Duodenal mucosa (tissue), 2 donors: Measurements from ENCODE around the gene CD79B.

ENCODE experiments used
- H3K27ac ChIP-seq: one replicate; pipeline ENCODE4 v1.7.0; 2013; ENCODE audit warnings: low read depth, low read length
- H3K27me3 ChIP-seq, 2 donors: one replicate each; pipeline ENCODE4 v1.7.0; 2013; ENCODE audit warnings: low read length in 2 of 2, control low read depth in 1 of 2; ENCODE audit not compliant: insufficient read depth in 2 of 2, control insufficient read depth in 1 of 2
- H3K36me3 ChIP-seq, 2 donors: one replicate each; pipeline ENCODE4 v1.7.0; 2013; ENCODE audit warnings: low read length in 2 of 2, control low read depth in 1 of 2; ENCODE audit not compliant: insufficient read depth in 2 of 2, control insufficient read depth in 1 of 2
- H3K4me1 ChIP-seq, 2 donors: one replicate each; pipeline ENCODE4 v1.7.0; 2013; ENCODE audit warnings: low read length in 2 of 2, control low read depth in 1 of 2; ENCODE audit not compliant: insufficient read depth in 2 of 2, control insufficient read depth in 1 of 2
- H3K4me3 ChIP-seq, 2 donors: one replicate each; pipeline ENCODE4 v1.7.0; 2013; ENCODE audit warnings: low read length in 2 of 2, low read depth in 1 of 2
- H3K9ac ChIP-seq, 2 donors: one replicate each; pipeline ENCODE4 v1.7.0; 2013; ENCODE audit warnings: low read length in 2 of 2, low read depth in 1 of 2
- H3K9me3 ChIP-seq, 2 donors: one replicate each; pipeline ENCODE4 v1.7.0; 2013; ENCODE audit warnings: low read length in 2 of 2, control low read depth in 1 of 2; ENCODE audit not compliant: control insufficient read depth in 1 of 2

Gene CD79B

DNA sequence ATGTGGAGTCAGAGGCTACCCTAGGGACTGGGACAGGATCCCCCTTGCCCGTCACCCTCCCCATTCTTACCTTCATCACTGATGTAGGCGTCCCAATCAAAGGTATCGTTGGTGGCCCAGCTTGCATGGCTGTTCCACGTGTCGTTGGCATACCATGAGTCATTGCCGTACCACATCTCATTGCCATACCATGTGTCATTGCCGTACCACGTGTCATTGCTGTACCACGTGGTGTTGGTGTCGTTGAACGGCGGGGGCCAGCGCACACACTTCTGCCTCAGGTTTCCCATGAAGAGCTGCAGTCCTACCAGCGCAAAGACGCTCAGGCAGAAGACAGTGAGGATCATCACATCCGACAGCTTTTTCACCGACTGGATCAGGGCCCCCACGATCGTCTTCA lies 35.8 kb upstream of the CD79B start:
- H3K9ac ChIP-seq, result no peak overlapping the region
- no peaks in the 10 kb centered on the region for H3K36me3 ChIP-seq
- H3K4me3 ChIP-seq, result no peak overlapping the region
- no peaks in the 10 kb centered on the region for H3K9me3 ChIP-seq
- H3K4me1 ChIP-seq, result no peaks in the 10 kb centered on the region
- no peaks in the 10 kb centered on the region for H3K27me3 ChIP-seq
- no peak overlapping the region for H3K27ac ChIP-seq

DNA sequence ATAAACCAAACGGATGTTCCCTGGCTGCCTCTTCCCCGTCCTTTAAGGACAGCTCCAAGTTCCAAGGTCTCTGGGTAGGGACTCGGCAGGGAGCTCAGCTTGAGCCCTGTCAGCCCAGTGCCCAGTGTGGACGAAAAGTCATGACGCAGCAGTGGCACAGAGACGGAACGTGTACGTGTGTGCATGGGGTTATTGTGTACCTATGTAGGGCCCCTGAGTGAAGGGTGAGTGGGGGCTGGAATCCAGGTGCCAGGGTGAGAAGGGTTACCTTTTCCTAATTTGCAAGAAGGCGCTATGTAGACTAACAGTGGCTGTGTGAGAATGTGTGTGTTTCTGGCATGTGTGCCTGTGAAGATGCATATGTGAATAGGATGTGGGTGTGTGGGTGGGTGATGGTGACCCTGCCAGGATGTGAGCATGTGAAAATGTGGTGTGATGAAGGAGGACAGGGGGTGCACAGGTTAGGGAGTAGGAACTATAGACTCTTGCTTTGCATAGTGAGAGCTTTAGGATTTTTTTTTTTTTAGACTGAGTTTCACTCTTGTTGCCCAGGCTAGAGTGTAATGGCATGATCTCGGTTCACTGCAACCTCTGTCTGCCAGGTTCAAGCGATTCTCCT lies 34.6 kb upstream of the CD79B start:
- Histone ChIP-seq H3K9ac (no peak overlapping the region), H3K4me1 (no peaks in the 10 kb centered on the region), H3K27me3 (no peaks in the 10 kb centered on the region), H3K4me3 (no peak overlapping the region), H3K27ac (no peak overlapping the region), H3K9me3 (no peaks in the 10 kb centered on the region), H3K36me3 (no peaks in the 10 kb centered on the region)

DNA sequence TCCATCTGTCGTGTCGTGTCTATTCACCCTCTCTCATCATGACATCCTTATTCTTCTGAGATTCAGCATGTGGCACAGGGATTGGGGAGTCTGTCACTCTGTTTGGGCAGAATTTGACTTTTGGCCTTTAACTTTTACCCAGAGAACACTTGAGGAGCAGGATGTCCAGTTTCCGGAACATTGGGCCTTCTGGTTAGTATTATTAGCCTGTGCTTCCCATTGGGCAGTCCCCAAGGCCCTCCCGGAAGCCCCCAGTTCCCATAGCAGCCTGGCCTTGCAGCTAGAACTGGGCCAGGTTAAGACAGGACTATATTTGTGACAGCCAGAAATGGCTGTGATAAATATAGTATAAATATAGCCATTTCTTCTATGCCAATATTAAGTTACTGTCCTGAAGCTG lies 31.0 kb upstream of the CD79B start:
- H3K4me3 ChIP-seq, result no peak overlapping the region
- H3K4me1 ChIP-seq, result peaks cover 3 to 5% of the 10 kb centered on the region in 2 donors
- H3K9ac ChIP-seq, result no peak overlapping the region

DNA sequence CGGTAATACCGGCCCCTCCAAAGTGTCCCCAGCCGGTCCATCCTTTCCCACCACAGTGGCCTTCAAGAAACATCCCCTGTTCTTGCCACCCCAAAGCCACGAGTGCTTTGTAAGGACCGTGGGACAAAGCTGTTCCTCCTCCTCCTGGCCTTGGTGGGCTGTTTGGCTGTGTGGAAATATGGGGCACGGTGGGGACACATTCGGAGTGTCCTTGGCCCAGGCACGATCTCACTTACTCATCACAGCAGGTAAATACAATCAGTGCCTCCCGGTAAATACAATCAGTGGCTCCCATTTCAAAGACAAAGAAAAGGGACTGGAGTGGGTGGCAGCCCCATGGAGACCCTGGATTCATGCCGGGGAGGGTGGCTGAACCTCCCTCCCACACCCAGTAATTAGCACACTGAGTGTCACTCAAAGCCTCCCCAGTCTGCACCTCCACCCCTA lies 30.2 kb upstream of the CD79B start:
- Histone ChIP-seq H3K4me1 (peaks cover 3 to 5% of the 10 kb centered on the region in 2 donors), H3K27ac (no peak overlapping the region), H3K9ac (no peak overlapping the region)

More for the DNA sequence above, 31.0 kb upstream of the CD79B start:
- Histone ChIP-seq H3K9me3 (no peaks in the 10 kb centered on the region), H3K27ac (no peak overlapping the region), H3K27me3 (no peaks in the 10 kb centered on the region), H3K36me3 (no peaks in the 10 kb centered on the region)

DNA sequence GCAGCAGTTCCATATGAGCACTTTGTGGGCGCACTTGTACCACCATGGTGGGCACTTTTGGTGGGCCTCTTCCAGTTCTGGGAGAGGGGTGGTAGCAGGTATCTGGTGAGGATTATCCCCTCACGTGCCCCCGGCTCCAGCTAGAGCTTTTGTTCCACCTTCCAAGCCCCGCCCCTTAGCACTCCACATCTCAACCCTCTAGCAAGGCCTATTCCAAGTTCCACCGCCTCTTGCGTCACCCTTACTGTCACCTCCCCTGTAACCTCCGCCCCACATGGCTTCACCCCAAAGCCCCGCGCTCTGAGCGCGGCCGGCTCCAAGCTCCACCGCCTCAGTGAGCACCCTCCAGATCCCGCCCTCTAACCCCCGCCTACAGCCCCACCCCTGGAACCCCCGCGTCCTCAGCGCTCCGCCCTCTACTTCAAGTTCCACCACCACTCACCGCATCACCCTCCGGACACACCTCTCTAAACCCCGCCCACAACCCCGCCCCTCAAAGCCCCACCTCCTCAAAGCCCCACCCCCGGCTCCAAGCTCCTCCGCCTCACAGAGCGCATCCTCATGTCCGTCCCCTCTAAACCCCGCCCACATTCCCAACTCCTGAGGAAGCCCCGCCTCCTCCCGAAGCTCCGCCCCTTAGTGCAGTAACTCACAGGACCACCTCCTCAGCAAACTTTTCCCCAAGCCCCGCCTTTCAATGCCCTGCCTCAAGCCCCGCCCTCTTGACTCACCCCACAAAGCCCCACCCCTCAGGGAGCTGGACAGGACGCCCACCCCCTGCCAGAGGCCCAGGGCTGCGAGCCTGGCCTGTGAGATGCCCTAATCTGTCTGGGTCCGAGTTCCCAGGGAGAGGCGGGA lies 29.5 kb upstream of the CD79B start:
- peak overlapping the region; percentile 23 to 55 for H3K4me3 ChIP-seq
- no peaks in the 10 kb centered on the region for H3K9me3 ChIP-seq
- H3K36me3 ChIP-seq, result no peaks in the 10 kb centered on the region
- H3K9ac ChIP-seq, result no peak overlapping the region
- H3K27me3 ChIP-seq, result no peaks in the 10 kb centered on the region
- no peak overlapping the region for H3K27ac ChIP-seq
- H3K4me1 ChIP-seq, result peaks cover 3 to 5% of the 10 kb centered on the region in 2 donors

More for the DNA sequence above, 30.2 kb upstream of the CD79B start:
- H3K36me3 ChIP-seq, result no peaks in the 10 kb centered on the region
- H3K9me3 ChIP-seq, result no peaks in the 10 kb centered on the region
- no peaks in the 10 kb centered on the region for H3K27me3 ChIP-seq
- no peak overlapping the region for H3K4me3 ChIP-seq

DNA sequence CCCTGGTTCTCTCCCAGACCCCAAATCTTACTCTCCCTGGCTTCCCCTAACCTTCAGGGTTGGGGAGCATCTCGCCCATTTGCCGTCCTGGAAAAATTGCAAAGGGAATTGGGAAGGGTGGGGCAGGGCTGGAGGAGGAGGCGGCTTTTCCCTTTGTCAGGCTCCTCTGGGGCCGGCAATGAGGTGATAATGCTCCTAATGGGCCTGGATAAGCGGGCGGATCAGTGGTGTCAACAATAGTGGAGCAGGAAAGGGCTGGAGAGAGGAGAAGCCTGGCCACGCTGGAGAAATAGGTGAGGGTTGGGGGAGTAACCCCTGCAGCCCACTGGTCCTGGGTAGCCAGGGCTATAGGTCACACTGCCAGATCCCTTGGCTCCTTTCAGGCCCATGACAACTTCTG lies 28.3 kb upstream of the CD79B start:
- Histone ChIP-seq H3K4me1 (peaks cover 3 to 5% of the 10 kb centered on the region in 2 donors), H3K4me3 (no peak overlapping the region), H3K36me3 (no peaks in the 10 kb centered on the region), H3K27me3 (no peaks in the 10 kb centered on the region), H3K27ac (no peak overlapping the region), H3K9ac (no peak overlapping the region), H3K9me3 (no peaks in the 10 kb centered on the region)

DNA sequence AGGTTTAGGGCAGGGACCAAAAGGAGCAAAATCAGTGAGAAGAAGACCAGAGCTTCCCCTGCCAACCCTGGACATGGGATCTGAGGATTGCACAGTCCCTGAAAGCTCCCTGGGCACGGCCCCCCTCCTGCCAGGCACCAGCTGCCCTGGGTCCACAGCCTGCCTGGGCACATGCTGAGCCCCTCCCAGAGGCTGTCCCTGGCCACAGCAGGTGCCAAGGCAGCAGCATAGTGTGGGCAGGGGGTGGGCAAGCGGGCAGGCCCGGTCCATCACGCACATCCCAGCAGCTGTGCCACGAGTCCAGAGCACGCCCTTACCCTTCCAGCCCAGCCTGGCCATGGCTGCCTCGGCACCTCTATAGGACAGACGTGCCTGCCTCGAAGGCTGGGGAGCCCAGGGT lies 27.9 kb upstream of the CD79B start:
- Histone ChIP-seq H3K9me3 (no peaks in the 10 kb centered on the region), H3K9ac (no peak overlapping the region), H3K36me3 (no peaks in the 10 kb centered on the region), H3K4me3 (no peak overlapping the region), H3K27ac (no peak overlapping the region), H3K4me1 (peaks cover 3 to 5% of the 10 kb centered on the region in 2 donors), H3K27me3 (no peaks in the 10 kb centered on the region)

DNA sequence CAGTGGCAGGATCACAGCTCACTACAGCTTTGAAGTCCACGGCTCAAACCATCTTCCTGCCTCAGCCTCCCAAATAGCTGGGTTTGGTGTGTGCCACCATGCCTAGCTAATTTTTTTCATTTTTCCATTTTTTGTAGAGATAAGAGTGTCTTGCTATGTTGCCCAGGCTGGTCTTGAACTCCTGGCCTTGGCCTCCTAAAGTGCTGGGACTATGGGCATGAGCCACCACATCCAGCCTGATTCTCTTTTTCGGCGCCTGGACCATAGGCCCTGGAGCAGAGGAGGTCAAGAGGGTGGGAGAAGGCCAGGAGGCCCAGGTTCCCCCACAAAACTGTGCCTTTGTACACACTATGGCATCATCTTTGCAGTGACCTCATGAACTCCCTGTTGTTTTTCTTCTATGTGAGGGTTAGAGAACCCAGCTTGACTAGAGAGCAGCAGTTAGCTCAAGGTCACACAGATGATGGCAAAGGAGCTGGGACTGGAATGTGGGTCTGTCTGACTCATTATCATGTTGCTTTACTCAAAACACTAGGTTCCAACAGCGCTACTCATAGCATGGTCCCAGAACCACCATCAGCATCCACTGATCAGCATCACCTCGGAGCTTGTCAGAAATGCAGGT lies 24.3 kb upstream of the CD79B start:
- Histone ChIP-seq H3K4me1 (peaks cover 3 to 4% of the 10 kb centered on the region in 2 donors), H3K27ac (no peak overlapping the region), H3K36me3 (no peaks in the 10 kb centered on the region)

DNA sequence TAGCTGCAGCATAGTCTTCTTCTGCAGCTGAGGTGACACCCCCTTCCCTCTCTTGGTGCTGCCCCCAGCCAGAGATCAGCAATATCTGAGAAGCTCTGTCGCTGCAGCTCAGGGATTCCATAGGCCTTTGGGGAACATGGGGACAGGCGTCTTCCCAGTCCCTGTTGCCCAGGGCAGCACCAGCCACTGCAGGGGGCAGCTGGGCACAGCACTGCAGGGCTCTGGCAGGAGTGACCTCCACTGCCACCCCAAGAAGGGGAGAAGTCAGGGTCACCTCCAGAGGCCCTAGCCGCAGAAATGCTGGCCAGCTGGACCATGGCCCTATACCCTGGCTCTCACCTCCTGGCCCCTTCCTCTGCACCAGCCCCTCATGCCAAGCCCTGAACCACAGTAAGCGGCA lies 23.7 kb upstream of the CD79B start:
- no peaks in the 10 kb centered on the region for H3K4me1 ChIP-seq
- H3K4me3 ChIP-seq, result no peak overlapping the region
- no peaks in the 10 kb centered on the region for H3K36me3 ChIP-seq
- H3K27me3 ChIP-seq, result no peaks in the 10 kb centered on the region
- H3K9me3 ChIP-seq, result no peaks in the 10 kb centered on the region
- H3K27ac ChIP-seq, result no peak overlapping the region
- no peak overlapping the region for H3K9ac ChIP-seq

More for the DNA sequence above, 24.3 kb upstream of the CD79B start:
- H3K27me3 ChIP-seq, result no peaks in the 10 kb centered on the region
- no peak overlapping the region for H3K9ac ChIP-seq
- H3K4me3 ChIP-seq, result no peak overlapping the region
- H3K9me3 ChIP-seq, result no peaks in the 10 kb centered on the region

DNA sequence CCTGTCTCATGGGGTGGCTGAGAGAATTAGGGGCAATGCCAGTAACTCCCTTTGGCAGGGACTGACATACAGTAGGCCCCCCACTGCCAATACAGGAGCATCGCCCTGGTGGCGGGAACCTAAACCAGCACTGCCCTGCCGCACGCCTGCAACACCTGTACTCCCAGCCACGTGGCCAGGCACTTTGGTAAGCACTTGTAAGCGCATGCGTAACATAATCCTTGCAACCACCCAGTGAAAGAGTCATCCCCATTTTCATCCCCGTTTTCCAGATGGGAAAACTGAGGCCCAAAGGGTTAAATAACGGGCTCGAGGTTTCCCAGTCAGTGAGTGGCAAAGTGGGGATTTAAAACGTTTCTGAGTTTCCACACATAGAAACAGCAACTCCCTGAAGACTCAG lies 23.1 kb upstream of the CD79B start:
- H3K36me3 ChIP-seq, result no peaks in the 10 kb centered on the region
- H3K9me3 ChIP-seq, result no peaks in the 10 kb centered on the region
- H3K4me3 ChIP-seq, result no peak overlapping the region
- H3K9ac ChIP-seq, result no peak overlapping the region
- no peaks in the 10 kb centered on the region for H3K4me1 ChIP-seq
- no peak overlapping the region for H3K27ac ChIP-seq
- H3K27me3 ChIP-seq, result no peaks in the 10 kb centered on the region
